ENCODE results near the gene PPP4R2. TPM values are rescaled to one million over a fixed set of nuclear protein-coding genes. Genes with fewer than 3 reads are reported as not detected.

Gene PPP4R2
- total and polyA plus RNA-seq, 12 donors, result 9.8 to 75.4 (median 47.9) TPM

DNA sequence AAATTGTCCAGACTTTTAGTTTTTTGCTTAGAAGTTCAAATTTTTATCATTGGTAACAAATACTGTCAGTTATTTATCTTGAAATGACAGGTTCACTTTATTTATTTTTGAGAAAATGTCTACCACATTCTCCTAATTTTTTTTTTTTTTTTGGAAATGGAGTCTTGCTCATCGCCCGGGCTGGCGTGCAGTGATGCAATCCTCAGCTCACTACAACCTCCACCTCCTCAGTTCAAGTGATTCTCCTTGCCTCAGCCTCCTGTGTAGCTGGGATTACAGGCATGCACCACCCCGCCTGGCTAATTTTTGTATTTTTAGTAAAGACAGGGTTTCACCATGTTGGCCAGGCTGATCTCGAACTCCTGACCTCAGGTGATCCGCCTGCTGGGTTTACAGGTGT, 48.8 kb downstream of the PPP4R2 start:
- TF ChIP-seq, protein P1, sequence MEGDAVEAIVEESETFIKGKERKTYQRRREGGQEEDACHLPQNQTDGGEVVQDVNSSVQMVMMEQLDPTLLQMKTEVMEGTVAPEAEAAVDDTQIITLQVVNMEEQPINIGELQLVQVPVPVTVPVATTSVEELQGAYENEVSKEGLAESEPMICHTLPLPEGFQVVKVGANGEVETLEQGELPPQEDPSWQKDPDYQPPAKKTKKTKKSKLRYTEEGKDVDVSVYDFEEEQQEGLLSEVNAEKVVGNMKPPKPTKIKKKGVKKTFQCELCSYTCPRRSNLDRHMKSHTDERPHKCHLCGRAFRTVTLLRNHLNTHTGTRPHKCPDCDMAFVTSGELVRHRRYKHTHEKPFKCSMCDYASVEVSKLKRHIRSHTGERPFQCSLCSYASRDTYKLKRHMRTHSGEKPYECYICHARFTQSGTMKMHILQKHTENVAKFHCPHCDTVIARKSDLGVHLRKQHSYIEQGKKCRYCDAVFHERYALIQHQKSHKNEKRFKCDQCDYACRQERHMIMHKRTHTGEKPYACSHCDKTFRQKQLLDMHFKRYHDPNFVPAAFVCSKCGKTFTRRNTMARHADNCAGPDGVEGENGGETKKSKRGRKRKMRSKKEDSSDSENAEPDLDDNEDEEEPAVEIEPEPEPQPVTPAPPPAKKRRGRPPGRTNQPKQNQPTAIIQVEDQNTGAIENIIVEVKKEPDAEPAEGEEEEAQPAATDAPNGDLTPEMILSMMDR (IDR thresholded peaks at IDR 0.05), result no peak
- Histone ChIP-seq H3K4me3 (no peak overlapping the region), H3K27ac (no peak overlapping the region), H3K9me3 (no peaks in the 10 kb centered on the region), H3K36me3 (peaks cover 0 to 32% (median 5%) of the 10 kb centered on the region in 9 donors), H3K4me1 (peaks cover 0 to 78% (median 33%) of the 10 kb centered on the region in 9 donors), H3K27me3 (no peaks in the 10 kb centered on the region)
- intact Hi-C loops (cut with DNase I), result loop anchor here in 2 of 10 donors (5.0 to 10.0 kb wide), 2 partner anchors 93 to 201 kb away; partner anchors contain the start of gene SHQ1 (in 1 of the 2)
- no peak for ATAC-seq
- no peak for DNase-seq
- WGBS, 2 donors, result 92 to 95% methylated on average over 6 of the region's 6 CpGs

DNA sequence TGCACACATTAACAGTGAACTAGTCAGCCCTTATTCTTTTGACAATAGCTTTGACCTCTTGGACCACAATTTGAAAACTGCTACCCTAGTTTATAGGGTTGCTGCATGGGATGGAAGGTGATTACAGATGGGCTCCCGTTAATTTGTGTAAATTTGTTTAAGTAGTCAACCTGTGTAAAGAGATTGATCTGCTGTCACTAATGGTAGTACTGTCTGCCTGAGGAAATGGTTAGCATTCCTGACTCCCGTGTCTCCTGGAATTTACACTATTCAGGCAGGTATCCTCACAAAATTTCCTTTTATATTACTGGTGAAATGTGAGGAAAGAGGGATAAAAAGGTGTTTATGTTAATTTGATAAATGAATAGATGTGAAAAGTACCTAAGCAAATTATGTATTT, 49.6 kb downstream of the PPP4R2 start:
- Histone ChIP-seq H3K4me3 (no peak overlapping the region), H3K27me3 (no peaks in the 10 kb centered on the region), H3K36me3 (peaks cover 0 to 40% (median 5%) of the 10 kb centered on the region in 9 donors), H3K27ac (no peak overlapping the region), H3K4me1 (peaks cover 0 to 70% (median 30%) of the 10 kb centered on the region in 9 donors), H3K9me3 (no peaks in the 10 kb centered on the region)
- ATAC-seq (no peak), DNase-seq (no peak)
- intact Hi-C loops (cut with DNase I), result loop anchor here in 2 of 10 donors (5.0 to 10.0 kb wide), 2 partner anchors 94 to 201 kb away; partner anchors contain the start of gene SHQ1 (in 1 of the 2)
- TF ChIP-seq, protein P1 (IDR thresholded peaks at IDR 0.05), result no peak
- 34 to 46% methylated on average over 2 of the region's 2 CpGs for WGBS, 2 donors

- Histone ChIP-seq H3K4me3 (no peak overlapping the region), H3K36me3 (peaks cover 0 to 46% (median 5%) of the 10 kb centered on the region in 9 donors), H3K4me1 (peaks cover 0 to 47% (median 14%) of the 10 kb centered on the region in 9 donors), H3K9me3 (no peaks in the 10 kb centered on the region), H3K27ac (no peak overlapping the region), H3K27me3 (no peaks in the 10 kb centered on the region)
- ATAC-seq (no peak), DNase-seq (no peak)
- 75 to 80% methylated on average over 10 of the region's 10 CpGs for WGBS, 2 donors
- TF ChIP-seq, protein P1 (IDR thresholded peaks at IDR 0.05), result no peak
- intact Hi-C loops (cut with DNase I), result loop anchor here in 2 of 10 donors (5.0 to 10.0 kb wide), 2 partner anchors 97 to 205 kb away; partner anchors contain the start of gene SHQ1 (in 1 of the 2)
Measured at GRCh38 chr3:73049319-73049718, 52.7 kb downstream of the PPP4R2 start.

GRCh38 chr3:73052857-73053256, 56.2 kb downstream of the PPP4R2 start:
- Histone ChIP-seq H3K9me3 (no peaks in the 10 kb centered on the region), H3K4me1 (peaks cover 0 to 41% (median 10%) of the 10 kb centered on the region in 9 donors), H3K36me3 (peaks cover 0 to 37% (median 5%) of the 10 kb centered on the region in 9 donors), H3K27ac (no peak overlapping the region), H3K27me3 (no peaks in the 10 kb centered on the region), H3K4me3 (no peak overlapping the region)
- intact Hi-C loops (cut with DNase I), result loop anchor here in 6 of 10 donors (5.0 to 10.0 kb wide), 6 partner anchors 48 to 208 kb away; partner anchors contain the start of genes SHQ1 (in 3 of the 6) and PPP4R2 (in 2 of the 6)
- DNase-seq, result no peak
- WGBS, 2 donors, result 78 to 84% methylated on average over 2 of the region's 2 CpGs
- TF ChIP-seq, protein P1 (IDR thresholded peaks at IDR 0.05), result no peak
- ATAC-seq, result no peak
